CD4-positive, alpha-beta memory T cell (primary cell): ENCODE data around the gene L2HGDH. TPM values are rescaled to one million over a fixed set of nuclear protein-coding genes. Genes with fewer than 3 reads are reported as not detected.

ENCODE experiments used
- CTCF ChIA-PET: fragments of 350-600 bp; sonication (Branson Sonifier 250); formaldehyde crosslinking; loops from one replicate; lab custom pipeline; 2021; ENCODE audit warnings: inconsistent platforms; ENCODE audit not compliant: partially characterized antibody; lab: Charles Lee
- POLR2A ChIA-PET: fragments of 350-600 bp; sonication (Branson Sonifier 250); formaldehyde crosslinking; loops from one replicate; lab custom pipeline; 2021; ENCODE audit not compliant: partially characterized antibody; lab: Charles Lee
- DNase-seq, 5 donors: peaks; one replicate each; pipeline versions ENCODE4 v3.0.0 to v3.0.0-alpha.2; 2020 to 2022; ENCODE audit warnings: mixed read lengths in 1 of 5
- H3K27ac ChIP-seq: one replicate; pipeline ENCODE4 v1.7.0; 2013; ENCODE audit warnings: low read depth, low read length
- H3K27me3 ChIP-seq: 2 replicates; pipeline ENCODE4 v1.7.0; 2013; ENCODE audit warnings: mild to moderate bottlenecking, low read length, moderate library complexity; ENCODE audit not compliant: insufficient read depth
- H3K36me3 ChIP-seq: 2 replicates; pipeline ENCODE4 v1.7.0; 2013; ENCODE audit warnings: mild to moderate bottlenecking, low read length, moderate library complexity; ENCODE audit not compliant: insufficient read depth
- H3K4me1 ChIP-seq: 2 replicates; pipeline ENCODE4 v1.7.0; 2013; ENCODE audit warnings: mild to moderate bottlenecking, low read length, moderate library complexity; ENCODE audit not compliant: insufficient read depth
- H3K4me3 ChIP-seq, 2 donors: one replicate each; pipeline ENCODE4 v1.7.0; 2013; ENCODE audit warnings: low read length in 2 of 2, mild to moderate bottlenecking in 1 of 2
- H3K9me3 ChIP-seq, 2 donors: one replicate each; pipeline ENCODE4 v1.7.0; 2013; ENCODE audit warnings: low read length in 2 of 2, control low read depth in 1 of 2; ENCODE audit not compliant: control insufficient read depth in 1 of 2
- H3K27ac Mint-ChIP-seq, 7 donors: one replicate each; pipeline ENCODE4 v1.8.0; 2020 to 2021; ENCODE audit warnings: mixed read lengths in 7 of 7, mild to moderate bottlenecking in 6 of 7, inconsistent platforms in 3 of 7, moderate library complexity in 3 of 7
- H3K27me3 Mint-ChIP-seq, 2 donors: one replicate each; pipeline ENCODE4 v1.8.0; 2020 to 2021; ENCODE audit warnings: mixed read lengths in 2 of 2
- H3K36me3 Mint-ChIP-seq, 2 donors: one replicate each; pipeline ENCODE4 v1.8.0; 2020 to 2021; ENCODE audit warnings: mixed read lengths in 2 of 2, inconsistent platforms in 1 of 2, mild to moderate bottlenecking in 1 of 2
- H3K4me1 Mint-ChIP-seq, 4 donors: one replicate each; pipeline ENCODE4 v1.8.0; 2020 to 2021; ENCODE audit warnings: mixed read lengths in 4 of 4, mild to moderate bottlenecking in 1 of 4
- H3K4me3 Mint-ChIP-seq, 8 donors: one replicate each; pipeline ENCODE4 v1.8.0; 2020 to 2021; ENCODE audit warnings: mixed read lengths in 8 of 8, mild to moderate bottlenecking in 7 of 8, moderate library complexity in 6 of 8, inconsistent platforms in 3 of 8
- H3K9me3 Mint-ChIP-seq, 8 donors: one replicate each; pipeline ENCODE4 v1.8.0; 2020 to 2021; ENCODE audit warnings: mixed read lengths in 8 of 8, mild to moderate bottlenecking in 5 of 8, inconsistent platforms in 3 of 8, moderate library complexity in 1 of 8
- intact Hi-C: fragments of 100-400 bp; cut with micrococcal nuclease; formaldehyde crosslinking; loops from one replicate; pipeline ENCODE4 v1.15.1; 2023
- polyA plus RNA-seq, 2 donors: library from polyadenylated mRNA; unstranded; fragments of 300-500 nt; fragmentation: Illumina TruSeq; gene quantifications; one replicate each; pipeline ENCODE4 v1.2.3, GENCODE V29; 2021
- total RNA-seq, 2 experiments: library from RNA; stranded (reverse); gene quantifications; one replicate each; pipeline ENCODE4 v1.2.3, GENCODE V29; 2021

L2HGDH gene
- total and polyA plus RNA-seq, 4 experiments from 2014 or later: 3.0 to 6.1 (median 5.2) TPM

DNA sequence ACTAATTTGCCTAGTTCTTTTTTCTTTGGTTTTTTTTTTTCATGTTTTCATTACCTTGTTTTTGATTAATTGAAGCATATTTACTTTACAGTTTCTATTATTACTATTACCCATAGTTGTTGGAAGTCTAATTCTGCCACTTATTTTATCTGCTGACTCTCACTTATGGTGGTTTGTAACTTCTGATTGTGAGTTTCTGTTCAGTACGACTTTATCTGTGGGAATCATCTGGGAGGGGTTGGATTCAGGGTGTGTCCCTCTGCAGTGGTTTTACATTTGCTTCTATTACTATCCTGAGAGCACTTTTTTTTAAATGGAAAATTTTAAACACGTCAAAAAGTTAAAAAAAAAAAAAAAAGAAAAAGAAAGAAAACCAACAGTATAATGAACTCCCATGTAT is 54.3 kb downstream of the L2HGDH start:
- H3K9me3 Mint-ChIP-seq: peaks cover 0 to 2% (median 0%) of the 10 kb centered on the region in 8 donors
- H3K36me3 Mint-ChIP-seq: peaks cover 3 to 11% of the 10 kb centered on the region in 2 donors
- ChIA-PET CTCF (no interaction called here), POLR2A (no interaction called here)
- Histone ChIP-seq H3K36me3 (no peaks in the 10 kb centered on the region), H3K4me3 (no peak overlapping the region), H3K9me3 (no peaks in the 10 kb centered on the region), H3K27ac (no peak overlapping the region), H3K4me1 (no peaks in the 10 kb centered on the region), H3K27me3 (no peaks in the 10 kb centered on the region)
- peak overlapping the region in 2 of 7 donors; percentile 1 to 52 for H3K27ac Mint-ChIP-seq
- DNase-seq: no peak
- no peaks in the 10 kb centered on the region for H3K27me3 Mint-ChIP-seq
- intact Hi-C loops: no loop called here
- H3K4me1 Mint-ChIP-seq: peaks cover 0 to 4% (median 2%) of the 10 kb centered on the region in 4 donors
- H3K4me3 Mint-ChIP-seq: no peak overlapping the region

DNA sequence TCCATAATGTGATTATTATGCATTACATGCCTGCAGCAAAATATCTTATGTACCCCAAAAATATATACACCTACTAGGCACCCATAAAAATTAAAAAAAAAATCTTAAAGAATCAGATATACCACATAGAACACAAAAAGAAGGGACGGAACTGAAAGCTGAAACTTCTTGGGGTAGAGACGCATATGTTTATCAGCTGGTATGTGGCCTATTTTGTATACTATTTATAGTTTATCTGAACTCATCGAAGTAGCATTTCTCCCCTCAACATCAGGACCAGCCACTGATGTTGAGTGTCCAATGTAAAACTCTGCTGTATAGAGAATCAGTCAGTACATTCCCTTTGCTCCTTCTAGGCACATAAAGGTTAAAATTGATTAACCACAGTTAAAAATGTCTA is 57.8 kb downstream of the L2HGDH start:
- Histone ChIP-seq H3K4me1 (no peaks in the 10 kb centered on the region), H3K36me3 (no peaks in the 10 kb centered on the region), H3K9me3 (no peaks in the 10 kb centered on the region), H3K27me3 (no peaks in the 10 kb centered on the region), H3K27ac (no peak overlapping the region), H3K4me3 (no peak overlapping the region)
- intact Hi-C loops: no loop called here
- no peak for DNase-seq
- ChIA-PET CTCF (no interaction called here), POLR2A (no interaction called here)
- Mint-ChIP-seq H3K36me3 (peaks cover 7 to 22% of the 10 kb centered on the region in 2 donors), H3K4me3 (no peak overlapping the region), H3K27ac (no peak overlapping the region), H3K27me3 (no peaks in the 10 kb centered on the region), H3K4me1 (peaks cover 0 to 2% (median under 1%) of the 10 kb centered on the region in 4 donors), H3K9me3 (peaks cover 0 to 4% (median under 1%) of the 10 kb centered on the region in 8 donors)

DNA sequence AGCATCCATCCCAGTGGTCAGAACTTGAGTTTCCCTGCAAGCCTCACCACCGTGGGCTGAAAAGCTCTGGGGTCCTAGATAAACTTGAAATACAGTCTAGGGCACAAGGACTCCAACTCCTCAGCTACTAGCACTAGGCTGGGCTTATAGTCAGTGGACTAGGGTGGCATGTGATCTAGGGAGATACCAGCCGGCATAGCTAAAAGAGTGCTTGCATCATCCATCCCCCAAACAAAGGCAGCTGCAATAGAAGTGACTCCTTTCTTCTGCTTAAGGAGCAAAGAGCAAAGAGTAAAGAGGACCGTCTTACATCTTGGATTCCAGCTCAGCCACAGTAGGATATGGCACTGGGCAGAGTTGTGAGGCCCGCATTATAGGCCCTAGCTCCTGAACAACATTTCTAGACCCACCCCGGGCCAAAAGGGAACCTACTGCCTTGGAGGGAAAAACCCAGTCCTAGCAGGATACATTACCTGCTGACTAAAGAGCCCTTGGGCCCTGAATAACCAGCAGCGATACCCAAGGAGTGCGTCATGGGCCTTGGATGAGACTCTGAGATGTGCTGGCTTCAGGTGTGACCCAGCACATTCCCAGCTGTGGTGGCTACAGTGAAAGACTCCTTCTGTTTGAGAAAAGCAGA is 62.8 kb downstream of the L2HGDH start:
- intact Hi-C loops: no loop called here
- Mint-ChIP-seq H3K4me3 (peak overlapping the region in 1 of 8 donors; percentile 20), H3K36me3 (peaks cover 11 to 26% of the 10 kb centered on the region in 2 donors), H3K27ac (peak overlapping the region in 1 of 7 donors; percentile 22), H3K9me3 (peaks cover 0 to 4% (median under 1%) of the 10 kb centered on the region in 8 donors), H3K27me3 (no peaks in the 10 kb centered on the region), H3K4me1 (no peaks in the 10 kb centered on the region)
- H3K9me3 ChIP-seq: no peaks in the 10 kb centered on the region
- CTCF ChIA-PET: interaction anchor here (0.9 kb wide), 1 partner anchor 12 kb away, joined by 3 read pairs; no protein-coding TSS in a partner anchor
- POLR2A ChIA-PET: no interaction called here
- H3K4me3 ChIP-seq: no peak overlapping the region
- no peaks in the 10 kb centered on the region for H3K27me3 ChIP-seq
- H3K27ac ChIP-seq: no peak overlapping the region
- no peaks in the 10 kb centered on the region for H3K4me1 ChIP-seq
- H3K36me3 ChIP-seq: no peaks in the 10 kb centered on the region
- DNase-seq: no peak

DNA sequence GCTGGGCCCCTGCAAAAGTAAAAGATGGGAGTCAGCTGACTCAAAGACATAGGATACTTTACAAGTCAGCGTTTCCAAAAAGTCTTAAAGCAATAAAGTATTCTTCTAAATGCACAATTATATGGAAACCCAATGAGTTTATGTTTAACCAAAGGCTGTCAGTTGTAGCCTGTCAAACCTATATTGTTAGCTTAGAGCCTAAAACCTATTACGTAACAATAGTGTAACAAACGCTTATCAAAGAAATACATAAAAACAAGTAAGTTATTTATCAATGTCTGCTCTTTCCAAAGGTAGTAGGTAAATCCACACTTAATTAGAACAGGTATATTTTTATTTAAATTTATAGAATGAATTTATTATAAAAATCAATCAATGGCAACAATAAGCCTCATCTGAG is 64.8 kb downstream of the L2HGDH start:
- no peaks in the 10 kb centered on the region for H3K4me1 Mint-ChIP-seq
- no peak overlapping the region for H3K27ac Mint-ChIP-seq
- no peaks in the 10 kb centered on the region for H3K27me3 Mint-ChIP-seq
- Histone ChIP-seq H3K27ac (no peak overlapping the region), H3K9me3 (no peaks in the 10 kb centered on the region), H3K4me3 (no peak overlapping the region), H3K4me1 (no peaks in the 10 kb centered on the region), H3K36me3 (no peaks in the 10 kb centered on the region), H3K27me3 (no peaks in the 10 kb centered on the region)
- CTCF ChIA-PET: no interaction called here
- H3K4me3 Mint-ChIP-seq: no peak overlapping the region
- peaks cover 0 to 2% (median 0%) of the 10 kb centered on the region in 8 donors for H3K9me3 Mint-ChIP-seq
- POLR2A ChIA-PET: no interaction called here
- intact Hi-C loops: no loop called here
- peaks cover 5 to 11% of the 10 kb centered on the region in 2 donors for H3K36me3 Mint-ChIP-seq
- DNase-seq: no peak

DNA sequence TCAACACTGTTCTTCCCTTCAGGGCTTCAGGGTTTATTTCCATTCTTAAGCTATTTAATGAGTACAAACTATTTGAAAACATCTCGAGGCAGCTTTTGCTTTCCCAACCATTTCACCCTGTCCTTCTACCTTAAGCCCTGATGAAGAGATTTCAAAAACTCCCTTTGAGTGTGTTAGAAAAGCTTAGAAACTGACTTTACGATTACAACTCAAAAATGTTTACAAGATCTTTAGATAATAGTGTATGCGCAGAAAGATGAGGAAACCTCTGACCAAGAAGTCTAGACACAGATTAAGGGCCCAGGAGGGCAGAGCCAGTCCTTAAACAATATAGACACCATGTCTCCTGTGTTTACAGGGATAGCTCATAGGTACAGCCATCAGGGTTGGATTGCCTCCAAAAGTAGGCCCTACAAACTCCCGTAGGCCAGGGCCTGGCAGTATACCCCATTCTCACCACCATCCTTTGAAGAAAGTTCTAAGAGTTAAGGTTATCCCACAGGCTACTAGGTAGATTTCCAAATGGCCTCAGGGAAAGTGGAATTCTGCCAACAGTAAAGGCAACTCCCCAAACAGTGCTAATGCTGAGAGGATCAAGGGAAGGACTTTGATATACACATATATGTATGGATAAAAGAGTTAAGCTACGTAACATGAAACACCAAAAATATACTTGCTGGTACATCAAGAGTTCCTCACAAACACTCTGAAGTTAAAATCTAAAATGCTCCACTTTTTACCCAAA is 69.3 kb downstream of the L2HGDH start:
- H3K36me3 ChIP-seq: no peaks in the 10 kb centered on the region
- H3K27me3 ChIP-seq: no peaks in the 10 kb centered on the region
- H3K4me1 ChIP-seq: no peaks in the 10 kb centered on the region
- intact Hi-C loops: no loop called here
- no peaks in the 10 kb centered on the region for H3K9me3 ChIP-seq
- no peaks in the 10 kb centered on the region for H3K27me3 Mint-ChIP-seq
- DNase-seq: no peak
- peaks cover 0 to 5% of the 10 kb centered on the region in 2 donors for H3K36me3 Mint-ChIP-seq
- no peak overlapping the region for H3K27ac ChIP-seq
- no peak overlapping the region for H3K27ac Mint-ChIP-seq
- ChIA-PET CTCF (interaction anchor here (0.9 kb wide), 1 partner anchor 440 kb away, joined by 3 read pairs; no protein-coding TSS in a partner anchor), POLR2A (no interaction called here)
- no peak overlapping the region for H3K4me3 Mint-ChIP-seq
- no peaks in the 10 kb centered on the region for H3K9me3 Mint-ChIP-seq
- no peak overlapping the region for H3K4me3 ChIP-seq
- H3K4me1 Mint-ChIP-seq: no peaks in the 10 kb centered on the region

DNA sequence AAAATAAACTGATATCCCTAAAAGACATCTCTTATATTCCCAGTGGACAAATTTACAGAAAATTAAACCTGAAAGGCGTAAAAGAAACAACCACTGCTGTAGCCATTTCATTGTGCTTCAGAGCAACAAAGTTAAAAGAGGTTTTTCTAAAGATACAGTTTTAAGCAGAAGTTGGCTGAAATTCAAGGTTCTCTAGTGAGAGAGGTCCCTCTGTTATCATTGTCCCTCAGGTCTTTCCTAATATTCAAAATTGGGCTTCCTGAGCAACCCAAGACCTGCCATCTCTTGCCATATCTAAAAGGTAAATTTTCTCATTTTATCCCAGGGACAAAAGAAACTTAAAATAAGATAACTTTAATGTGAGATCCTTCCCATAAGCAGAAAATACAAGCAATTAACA is 69.9 kb downstream of the L2HGDH start:
- no peaks in the 10 kb centered on the region for H3K9me3 ChIP-seq
- DNase-seq: no peak
- no peaks in the 10 kb centered on the region for H3K4me1 ChIP-seq
- no peaks in the 10 kb centered on the region for H3K9me3 Mint-ChIP-seq
- CTCF ChIA-PET: interaction anchor here (0.9 kb wide), 1 partner anchor 440 kb away, joined by 3 read pairs; no protein-coding TSS in a partner anchor
- H3K27me3 ChIP-seq: no peaks in the 10 kb centered on the region
- H3K4me1 Mint-ChIP-seq: no peaks in the 10 kb centered on the region
- intact Hi-C loops: no loop called here
- POLR2A ChIA-PET: no interaction called here
- no peak overlapping the region for H3K27ac ChIP-seq
- H3K4me3 ChIP-seq: no peak overlapping the region
- H3K4me3 Mint-ChIP-seq: no peak overlapping the region
- H3K36me3 Mint-ChIP-seq: peaks cover 0 to 5% of the 10 kb centered on the region in 2 donors
- no peaks in the 10 kb centered on the region for H3K27me3 Mint-ChIP-seq
- no peak overlapping the region for H3K27ac Mint-ChIP-seq
- H3K36me3 ChIP-seq: no peaks in the 10 kb centered on the region

DNA sequence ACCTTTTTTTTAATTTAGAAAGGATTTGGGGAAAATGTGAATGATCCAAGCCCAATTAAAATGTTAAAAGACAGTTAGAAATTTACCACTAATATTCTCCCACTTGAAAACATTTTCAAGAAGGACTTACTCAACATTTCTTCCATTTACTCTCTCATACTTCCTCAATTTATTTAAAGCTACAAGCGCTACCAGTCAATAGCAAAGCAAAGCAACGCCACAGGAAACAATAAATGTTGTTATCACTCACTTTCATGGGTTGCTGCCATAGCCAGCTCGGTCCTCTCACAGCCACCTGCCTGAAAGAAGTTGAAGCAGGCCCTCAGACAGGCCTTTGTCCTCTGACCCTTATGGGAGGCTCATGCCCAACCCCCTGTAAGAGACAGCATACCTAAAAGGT is 74.6 kb downstream of the L2HGDH start:
- Mint-ChIP-seq H3K27me3 (no peaks in the 10 kb centered on the region), H3K27ac (no peak overlapping the region), H3K9me3 (no peaks in the 10 kb centered on the region), H3K36me3 (peaks cover 0 to 3% of the 10 kb centered on the region in 2 donors), H3K4me3 (no peak overlapping the region), H3K4me1 (peaks cover 6 to 17% (median 11%) of the 10 kb centered on the region in 4 donors)
- ChIA-PET POLR2A (no interaction called here), CTCF (no interaction called here)
- Histone ChIP-seq H3K4me1 (peaks cover 18% of the 10 kb centered on the region), H3K9me3 (no peaks in the 10 kb centered on the region), H3K4me3 (no peak overlapping the region), H3K27me3 (no peaks in the 10 kb centered on the region), H3K27ac (no peak overlapping the region), H3K36me3 (no peaks in the 10 kb centered on the region)
- intact Hi-C loops: no loop called here
- DNase-seq: no peak
